ENCODE results near the gene RASA1.

GRCh38 chr5:87404359-87404758, 136.7 kb downstream of the RASA1 start:
- no peak for TF ChIP-seq CTCF (IDR thresholded peaks at IDR 0.05)
- no peak for TF ChIP-seq POLR2A (IDR thresholded peaks at IDR 0.05)
